Activated T-cell treated with anti-CD3 and anti-CD28 coated beads for 4 hours (primary cell): ENCODE data around the gene BEST4.
A peak's percentile ranks its signal among the peaks of the same experiment; 100 is the strongest.
"Not testable (repeated sequence)": the region's sequence is repeated elsewhere in the genome, so short reads cannot be mapped to it uniquely, and the experiment has no call there.

Experiments used
- DNase-seq: peaks from one replicate; pipeline ENCODE4 v3.0.0-alpha.2; 2020

The BEST4 gene

GRCh38 chr1:44801491-44802305 is 13.7 kb upstream of the BEST4 start:
- no peak for DNase-seq

GRCh38 chr1:44799770-44800584 is 12.0 kb upstream of the BEST4 start, which contains the start of gene PLK3:
Gene PLK3 (plus strand): TSS chr1:44800377. CDS start chr1:44800464, 87 bp downstream.
- DNase-seq: peak; percentile 98

GRCh38 chr1:44798481-44799365 is 10.8 kb upstream of the BEST4 start:
- no peak for DNase-seq

GRCh38 chr1:44797886-44798285 is 9.9 kb upstream of the BEST4 start:
- not testable (repeated sequence) for DNase-seq

- DNase-seq: no peak
Observed at GRCh38 chr1:44792736-44793502, 4.9 kb upstream of the BEST4 start.

- no peak for DNase-seq
Observed at GRCh38 chr1:44790968-44791801, 3.2 kb upstream of the BEST4 start.

- DNase-seq: no peak
Observed at GRCh38 chr1:44787506-44787905, 464 bp downstream of the BEST4 start.

GRCh38 chr1:44786841-44787426 is 1.0 kb downstream of the BEST4 start:
- DNase-seq: no peak

- DNase-seq: peak; percentile 76
Observed at GRCh38 chr1:44786138-44786840, 1.7 kb downstream of the BEST4 start.

- DNase-seq: no peak
Observed at GRCh38 chr1:44785501-44786137, 2.4 kb downstream of the BEST4 start.

- no peak for DNase-seq
Observed at GRCh38 chr1:44785029-44785380, 3.0 kb downstream of the BEST4 start.

GRCh38 chr1:44784094-44785028 is 3.6 kb downstream of the BEST4 start:
- DNase-seq: no peak

- DNase-seq: no peak
Observed at GRCh38 chr1:44783697-44784093, 4.3 kb downstream of the BEST4 start.

GRCh38 chr1:44780583-44781121 is 7.3 kb downstream of the BEST4 start:
- DNase-seq: no peak

GRCh38 chr1:44778705-44779576 is 9.0 kb downstream of the BEST4 start:
- no peak for DNase-seq

- DNase-seq: no peak
Observed at GRCh38 chr1:44777969-44778635, 9.9 kb downstream of the BEST4 start.

- DNase-seq: no peak
Observed at GRCh38 chr1:44777547-44777946, 10.4 kb downstream of the BEST4 start.
